Upper lobe of left lung (tissue), 4 donors: ENCODE results near the gene CDC40.

Source experiments
- EP300 ChIP-seq, 4 donors: sonication (generic); formaldehyde crosslinking; IDR thresholded peaks; one replicate each; pipeline ENCODE4 v1.5.1; 2017; ENCODE audit warnings: antibody characterized with exemption in 4 of 4, control low read depth in 2 of 4
- POLR2A ChIP-seq, 4 donors: fragments of 450-650 bp; IDR thresholded peaks; one replicate each; pipeline ENCODE4 v1.5.1; 2016 to 2017; ENCODE audit warnings: antibody characterized with exemption in 4 of 4, mild to moderate bottlenecking in 2 of 4
- POLR2AphosphoS5 ChIP-seq, 2 donors: sonication (generic); formaldehyde crosslinking; IDR thresholded peaks; one replicate each; pipeline ENCODE4 v1.5.1; 2017; ENCODE audit warnings: antibody characterized with exemption in 2 of 2
- TF ChIP-seq, protein P1 (sequence below), 6 experiments: fragments of 450-650 bp in 4 of 6; fragments of 200-600 bp in 2 of 6; sonication (generic) in 2 of 6; IDR thresholded peaks; one replicate each; pipeline ENCODE4 v1.5.1; 2016 to 2019; ENCODE audit warnings: antibody characterized with exemption in 6 of 6

DNA sequence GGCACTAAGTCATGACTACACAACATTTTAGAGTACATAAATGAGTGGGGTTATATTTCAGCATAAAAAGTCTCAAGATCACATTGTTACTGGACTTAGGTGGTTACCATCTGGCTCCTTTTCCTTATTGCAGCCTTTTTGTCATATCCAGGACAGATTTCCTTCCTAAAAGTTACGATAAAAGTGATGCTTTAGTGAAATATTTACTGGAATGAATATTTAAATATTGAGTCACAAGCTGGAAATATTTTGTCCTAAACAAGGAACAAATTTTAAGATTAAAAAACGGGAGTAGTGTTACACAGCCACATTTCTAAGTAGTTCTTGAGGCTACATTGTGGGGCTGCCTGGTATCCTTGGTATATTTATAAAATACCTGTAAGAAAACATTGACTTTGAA is 52.2 kb downstream of the CDC40 start:
- no peak for TF ChIP-seq POLR2A (IDR thresholded peaks at IDR 0.05)
- no peak for TF ChIP-seq POLR2AphosphoS5 (IDR thresholded peaks at IDR 0.05)
- TF ChIP-seq, protein P1, sequence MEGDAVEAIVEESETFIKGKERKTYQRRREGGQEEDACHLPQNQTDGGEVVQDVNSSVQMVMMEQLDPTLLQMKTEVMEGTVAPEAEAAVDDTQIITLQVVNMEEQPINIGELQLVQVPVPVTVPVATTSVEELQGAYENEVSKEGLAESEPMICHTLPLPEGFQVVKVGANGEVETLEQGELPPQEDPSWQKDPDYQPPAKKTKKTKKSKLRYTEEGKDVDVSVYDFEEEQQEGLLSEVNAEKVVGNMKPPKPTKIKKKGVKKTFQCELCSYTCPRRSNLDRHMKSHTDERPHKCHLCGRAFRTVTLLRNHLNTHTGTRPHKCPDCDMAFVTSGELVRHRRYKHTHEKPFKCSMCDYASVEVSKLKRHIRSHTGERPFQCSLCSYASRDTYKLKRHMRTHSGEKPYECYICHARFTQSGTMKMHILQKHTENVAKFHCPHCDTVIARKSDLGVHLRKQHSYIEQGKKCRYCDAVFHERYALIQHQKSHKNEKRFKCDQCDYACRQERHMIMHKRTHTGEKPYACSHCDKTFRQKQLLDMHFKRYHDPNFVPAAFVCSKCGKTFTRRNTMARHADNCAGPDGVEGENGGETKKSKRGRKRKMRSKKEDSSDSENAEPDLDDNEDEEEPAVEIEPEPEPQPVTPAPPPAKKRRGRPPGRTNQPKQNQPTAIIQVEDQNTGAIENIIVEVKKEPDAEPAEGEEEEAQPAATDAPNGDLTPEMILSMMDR (IDR thresholded peaks at IDR 0.05), result no peak
- TF ChIP-seq EP300 (IDR thresholded peaks at IDR 0.05), result no peak
